K562 (cell line): ENCODE measurements around the gene GLYAT. TPM values are rescaled to one million over a fixed set of nuclear protein-coding genes. Genes with fewer than 3 reads are reported as not detected.

Experiments used
- E4F1 ChIP-seq: fragments of 250-450 bp; sonication (Bioruptor Pico); IDR thresholded peaks from 2 replicates; pipeline ENCODE4 v1.5.0; 2021; ENCODE audit warnings: mild to moderate bottlenecking, borderline replicate concordance
- NCOR1 ChIP-seq: fragments of 450-650 bp; IDR thresholded peaks from 2 replicates; pipeline ENCODE4 v1.6.1; 2016; ENCODE audit warnings: mild to moderate bottlenecking, moderate library complexity
- NFRKB ChIP-seq: fragments of 450-650 bp; IDR thresholded peaks from 2 replicates; pipeline ENCODE4 v1.6.1; 2016; ENCODE audit warnings: low read depth
- PHF8 ChIP-seq: fragments of 200-600 bp; sonication (generic); IDR thresholded peaks from 2 replicates; pipeline ENCODE4 v1.6.1; 2012; ENCODE audit warnings: mixed run types, mild to moderate bottlenecking, inconsistent platforms, low read length, moderate library complexity, borderline replicate concordance
- RBFOX2 ChIP-seq: fragments of 200-400 bp; formaldehyde crosslinking; IDR thresholded peaks from 2 replicates; pipeline ENCODE4 v1.6.1; 2017; ENCODE audit warnings: low read depth, mild to moderate bottlenecking, low read length, moderate library complexity
- RBM34 ChIP-seq: fragments of 200-400 bp; formaldehyde crosslinking; IDR thresholded peaks from 2 replicates; pipeline ENCODE4 v1.6.1; 2018; ENCODE audit warnings: low read length, borderline replicate concordance; ENCODE audit not compliant: insufficient read depth
- SOX6 ChIP-seq: fragments of 450-650 bp; IDR thresholded peaks from 2 replicates; pipeline ENCODE4 v1.6.1; 2014; ENCODE audit warnings: mild to moderate bottlenecking
- USF1 ChIP-seq: sonication (generic); formaldehyde crosslinking; IDR thresholded peaks from 2 replicates; pipeline ENCODE4 v1.9.0; 2022; ENCODE audit warnings: mild to moderate bottlenecking, missing genetic modification reagents
- ZNF124 ChIP-seq: sonication (generic); formaldehyde crosslinking; IDR thresholded peaks from 2 replicates; pipeline ENCODE4 v1.8.1; 2022; ENCODE audit warnings: missing genetic modification reagents
- polyA plus RNA-seq, 8 experiments: library from polyadenylated mRNA; depleted of rRNA in 4 of 8; stranded (reverse) in 5 of 8; unstranded in 3 of 8; fragments of >200 nt; fragmentation: Nextera tagmentation in 2 of 8; fragmentation: Illumina TruSeq in 1 of 8; extraction: Ambion mirVana in 2 of 8; extraction: Trizol in 1 of 8; gene quantifications; 2 replicates each; pipeline versions ENCODE4 v1.2.1 to v1.2.3, GENCODE V29; 2011 to 2014; ENCODE audit warnings: inconsistent platforms in 1 of 8, missing spikeins in 1 of 8
- total RNA-seq, 7 experiments: library from RNA; depleted of rRNA in 6 of 7; stranded (reverse); fragments of >200 nt in 6 of 7; fragmentation: Illumina TruSeq in 2 of 7; extraction: Trizol in 2 of 7; gene quantifications; 2 replicates each; pipeline versions ENCODE4 v1.2.1 to v1.2.3, GENCODE V29; 2011 to 2021; ENCODE audit warnings: low replicate concordance in 1 of 7
- TF ChIP-seq, protein P1 (sequence below): sonication (generic); formaldehyde crosslinking; IDR thresholded peaks from 2 replicates; pipeline ENCODE4 v1.8.0; 2022; ENCODE audit warnings: mild to moderate bottlenecking, missing genetic modification reagents
- TF ChIP-seq, protein P2 (sequence below), 2 experiments: fragments of 450-650 bp; IDR thresholded peaks; 2 replicates each; pipeline ENCODE4 v1.6.1; 2018; ENCODE audit warnings: mild to moderate bottlenecking in 2 of 2, low read depth in 1 of 2; ENCODE audit not compliant: partially characterized antibody in 2 of 2
- TF ChIP-seq, protein P3 (sequence below), 2 experiments: IDR thresholded peaks; 2 replicates each; pipeline ENCODE4 v1.6.1; 2011; ENCODE audit warnings: borderline replicate concordance in 1 of 2, control low read depth in 1 of 2, low read depth in 1 of 2, low read length in 1 of 2, mild to moderate bottlenecking in 1 of 2, mixed read lengths in 1 of 2, moderate library complexity in 1 of 2; ENCODE audit not compliant: insufficient read depth in 1 of 2, insufficient read length in 1 of 2, poor library complexity in 1 of 2, severe bottlenecking in 1 of 2; ENCODE audit errors: extremely low read depth in 1 of 2

The GLYAT gene
- total and polyA plus RNA-seq, 9 of the 15 experiments (the other 6 are each of a cell fraction or from before 2014, with no cell fraction given) = not detected

DNA sequence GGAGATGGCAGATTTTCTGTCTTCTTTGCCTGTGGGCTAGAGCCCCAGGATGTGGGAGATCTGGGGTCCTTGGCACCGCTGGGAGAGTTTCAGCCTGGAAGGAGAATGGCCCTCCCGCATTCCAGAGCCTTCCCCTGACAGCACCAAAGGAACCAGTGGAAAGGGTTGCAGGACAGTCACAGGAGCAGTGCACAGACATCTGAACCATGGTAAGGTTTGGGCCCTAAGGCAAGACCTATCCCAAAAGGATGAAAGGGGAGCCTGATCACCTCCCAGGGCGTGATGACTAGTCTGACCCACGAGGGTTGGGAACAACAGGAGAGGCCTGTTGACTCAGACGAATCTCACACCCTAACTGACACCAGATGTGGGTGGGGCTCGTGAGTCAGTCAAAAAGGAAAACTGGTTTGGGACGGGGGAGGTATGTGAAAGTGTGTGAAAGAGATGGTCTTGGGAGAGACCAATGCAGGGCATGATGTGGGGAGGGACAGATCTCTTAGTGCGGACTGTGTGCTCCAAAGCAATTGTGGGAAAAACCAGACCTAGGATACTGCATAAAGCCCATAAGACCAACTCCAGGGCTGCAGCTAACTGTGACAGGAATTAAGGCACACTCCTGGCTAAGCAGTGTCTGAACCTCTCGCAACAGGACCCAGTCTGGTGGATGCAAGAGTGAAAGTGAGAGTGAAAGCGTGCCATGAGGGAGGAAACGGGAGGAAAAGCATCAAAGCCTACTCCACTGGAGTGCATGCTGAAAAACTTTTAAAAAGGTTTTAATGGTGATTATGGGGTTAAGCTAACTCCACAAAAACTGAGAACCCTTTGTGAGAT is 39.1 kb upstream of the GLYAT start (continued):
- TF ChIP-seq E4F1 = no peak
- TF ChIP-seq, protein P1, sequence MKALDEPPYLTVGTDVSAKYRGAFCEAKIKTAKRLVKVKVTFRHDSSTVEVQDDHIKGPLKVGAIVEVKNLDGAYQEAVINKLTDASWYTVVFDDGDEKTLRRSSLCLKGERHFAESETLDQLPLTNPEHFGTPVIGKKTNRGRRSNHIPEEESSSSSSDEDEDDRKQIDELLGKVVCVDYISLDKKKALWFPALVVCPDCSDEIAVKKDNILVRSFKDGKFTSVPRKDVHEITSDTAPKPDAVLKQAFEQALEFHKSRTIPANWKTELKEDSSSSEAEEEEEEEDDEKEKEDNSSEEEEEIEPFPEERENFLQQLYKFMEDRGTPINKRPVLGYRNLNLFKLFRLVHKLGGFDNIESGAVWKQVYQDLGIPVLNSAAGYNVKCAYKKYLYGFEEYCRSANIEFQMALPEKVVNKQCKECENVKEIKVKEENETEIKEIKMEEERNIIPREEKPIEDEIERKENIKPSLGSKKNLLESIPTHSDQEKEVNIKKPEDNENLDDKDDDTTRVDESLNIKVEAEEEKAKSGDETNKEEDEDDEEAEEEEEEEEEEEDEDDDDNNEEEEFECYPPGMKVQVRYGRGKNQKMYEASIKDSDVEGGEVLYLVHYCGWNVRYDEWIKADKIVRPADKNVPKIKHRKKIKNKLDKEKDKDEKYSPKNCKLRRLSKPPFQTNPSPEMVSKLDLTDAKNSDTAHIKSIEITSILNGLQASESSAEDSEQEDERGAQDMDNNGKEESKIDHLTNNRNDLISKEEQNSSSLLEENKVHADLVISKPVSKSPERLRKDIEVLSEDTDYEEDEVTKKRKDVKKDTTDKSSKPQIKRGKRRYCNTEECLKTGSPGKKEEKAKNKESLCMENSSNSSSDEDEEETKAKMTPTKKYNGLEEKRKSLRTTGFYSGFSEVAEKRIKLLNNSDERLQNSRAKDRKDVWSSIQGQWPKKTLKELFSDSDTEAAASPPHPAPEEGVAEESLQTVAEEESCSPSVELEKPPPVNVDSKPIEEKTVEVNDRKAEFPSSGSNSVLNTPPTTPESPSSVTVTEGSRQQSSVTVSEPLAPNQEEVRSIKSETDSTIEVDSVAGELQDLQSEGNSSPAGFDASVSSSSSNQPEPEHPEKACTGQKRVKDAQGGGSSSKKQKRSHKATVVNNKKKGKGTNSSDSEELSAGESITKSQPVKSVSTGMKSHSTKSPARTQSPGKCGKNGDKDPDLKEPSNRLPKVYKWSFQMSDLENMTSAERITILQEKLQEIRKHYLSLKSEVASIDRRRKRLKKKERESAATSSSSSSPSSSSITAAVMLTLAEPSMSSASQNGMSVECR (CRISPR knock-in tag) = no peak
- TF ChIP-seq, protein P2, sequence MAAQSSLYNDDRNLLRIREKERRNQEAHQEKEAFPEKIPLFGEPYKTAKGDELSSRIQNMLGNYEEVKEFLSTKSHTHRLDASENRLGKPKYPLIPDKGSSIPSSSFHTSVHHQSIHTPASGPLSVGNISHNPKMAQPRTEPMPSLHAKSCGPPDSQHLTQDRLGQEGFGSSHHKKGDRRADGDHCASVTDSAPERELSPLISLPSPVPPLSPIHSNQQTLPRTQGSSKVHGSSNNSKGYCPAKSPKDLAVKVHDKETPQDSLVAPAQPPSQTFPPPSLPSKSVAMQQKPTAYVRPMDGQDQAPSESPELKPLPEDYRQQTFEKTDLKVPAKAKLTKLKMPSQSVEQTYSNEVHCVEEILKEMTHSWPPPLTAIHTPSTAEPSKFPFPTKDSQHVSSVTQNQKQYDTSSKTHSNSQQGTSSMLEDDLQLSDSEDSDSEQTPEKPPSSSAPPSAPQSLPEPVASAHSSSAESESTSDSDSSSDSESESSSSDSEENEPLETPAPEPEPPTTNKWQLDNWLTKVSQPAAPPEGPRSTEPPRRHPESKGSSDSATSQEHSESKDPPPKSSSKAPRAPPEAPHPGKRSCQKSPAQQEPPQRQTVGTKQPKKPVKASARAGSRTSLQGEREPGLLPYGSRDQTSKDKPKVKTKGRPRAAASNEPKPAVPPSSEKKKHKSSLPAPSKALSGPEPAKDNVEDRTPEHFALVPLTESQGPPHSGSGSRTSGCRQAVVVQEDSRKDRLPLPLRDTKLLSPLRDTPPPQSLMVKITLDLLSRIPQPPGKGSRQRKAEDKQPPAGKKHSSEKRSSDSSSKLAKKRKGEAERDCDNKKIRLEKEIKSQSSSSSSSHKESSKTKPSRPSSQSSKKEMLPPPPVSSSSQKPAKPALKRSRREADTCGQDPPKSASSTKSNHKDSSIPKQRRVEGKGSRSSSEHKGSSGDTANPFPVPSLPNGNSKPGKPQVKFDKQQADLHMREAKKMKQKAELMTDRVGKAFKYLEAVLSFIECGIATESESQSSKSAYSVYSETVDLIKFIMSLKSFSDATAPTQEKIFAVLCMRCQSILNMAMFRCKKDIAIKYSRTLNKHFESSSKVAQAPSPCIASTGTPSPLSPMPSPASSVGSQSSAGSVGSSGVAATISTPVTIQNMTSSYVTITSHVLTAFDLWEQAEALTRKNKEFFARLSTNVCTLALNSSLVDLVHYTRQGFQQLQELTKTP (IDR thresholded peaks at IDR 0.05; ENCODE audit: low read depth in 1 of 2, partially characterized antibody in 2 of 2) = peak in 1 of 2 experiments; percentile 76
- TF ChIP-seq NCOR1 = peak; percentile 58
- peak; percentile 39; the same call in 1 of the 2 replicates for TF ChIP-seq PHF8
- TF ChIP-seq RBM34 = no peak
- TF ChIP-seq SOX6 = peak; percentile 57; the same call in 1 of the 2 replicates
- peak; percentile 52 for TF ChIP-seq RBFOX2
- peak; percentile 89; the same call in 1 of the 2 replicates for TF ChIP-seq NFRKB
- TF ChIP-seq, protein P3, sequence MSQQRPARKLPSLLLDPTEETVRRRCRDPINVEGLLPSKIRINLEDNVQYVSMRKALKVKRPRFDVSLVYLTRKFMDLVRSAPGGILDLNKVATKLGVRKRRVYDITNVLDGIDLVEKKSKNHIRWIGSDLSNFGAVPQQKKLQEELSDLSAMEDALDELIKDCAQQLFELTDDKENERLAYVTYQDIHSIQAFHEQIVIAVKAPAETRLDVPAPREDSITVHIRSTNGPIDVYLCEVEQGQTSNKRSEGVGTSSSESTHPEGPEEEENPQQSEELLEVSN (IDR thresholded peaks at IDR 0.05; ENCODE audit: borderline replicate concordance in 1 of 2, extremely low read depth in 1 of 2, insufficient read depth in 1 of 2, insufficient read length in 1 of 2, low read depth in 1 of 2, low read length in 1 of 2, poor library complexity in 1 of 2, severe bottlenecking in 1 of 2) = peak in 1 of 2 experiments; percentile 56
- TF ChIP-seq USF1 (CRISPR knock-in tag) = peak; percentile 47
- no peak for TF ChIP-seq ZNF124 (CRISPR knock-in tag)
